Smooth muscle cell of the brain vasculature (primary cell): ENCODE results near the gene PRR36.

Experiments
- DNase-seq: peaks from one replicate; pipeline ENCODE4 v3.0.0-alpha.2; 2012; ENCODE audit warnings: low read depth, low spot score

The PRR36 gene

DNA sequence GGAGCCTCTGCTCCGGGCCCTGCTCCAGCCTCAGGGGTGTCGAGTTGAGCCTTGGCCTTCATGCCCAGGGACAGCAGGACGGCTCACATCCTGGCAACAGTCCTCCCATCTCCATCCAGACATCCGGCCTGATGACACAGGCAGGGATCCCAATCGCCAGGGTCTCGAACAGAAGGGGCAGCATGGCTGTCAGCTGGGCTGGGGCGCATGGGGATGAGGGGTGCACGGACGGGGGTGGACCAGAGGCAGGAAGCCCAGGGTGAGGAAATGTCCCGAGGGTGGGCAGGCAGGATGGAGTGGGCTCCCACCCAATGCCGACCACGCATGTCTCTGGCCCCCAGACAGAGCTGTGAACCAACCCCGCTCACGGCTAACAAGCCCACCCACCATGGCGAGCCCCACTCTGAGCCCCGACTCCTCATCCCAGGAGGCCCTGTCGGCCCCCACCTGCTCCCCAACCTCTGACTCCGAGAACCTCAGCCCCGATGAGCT lies 28.0 kb downstream of the PRR36 start:
- no peak for DNase-seq

GRCh38 chr19:7845390-7846154 lies 28.6 kb downstream of the PRR36 start:
- DNase-seq, result no peak

- no peak for DNase-seq
Observed at GRCh38 chr19:7844951-7845350, 29.2 kb downstream of the PRR36 start.

GRCh38 chr19:7844405-7844804 lies 29.8 kb downstream of the PRR36 start:
- no peak for DNase-seq

GRCh38 chr19:7843521-7843920 lies 30.7 kb downstream of the PRR36 start:
- no peak for DNase-seq

GRCh38 chr19:7842661-7843294 lies 31.4 kb downstream of the PRR36 start:
- no peak for DNase-seq

DNA sequence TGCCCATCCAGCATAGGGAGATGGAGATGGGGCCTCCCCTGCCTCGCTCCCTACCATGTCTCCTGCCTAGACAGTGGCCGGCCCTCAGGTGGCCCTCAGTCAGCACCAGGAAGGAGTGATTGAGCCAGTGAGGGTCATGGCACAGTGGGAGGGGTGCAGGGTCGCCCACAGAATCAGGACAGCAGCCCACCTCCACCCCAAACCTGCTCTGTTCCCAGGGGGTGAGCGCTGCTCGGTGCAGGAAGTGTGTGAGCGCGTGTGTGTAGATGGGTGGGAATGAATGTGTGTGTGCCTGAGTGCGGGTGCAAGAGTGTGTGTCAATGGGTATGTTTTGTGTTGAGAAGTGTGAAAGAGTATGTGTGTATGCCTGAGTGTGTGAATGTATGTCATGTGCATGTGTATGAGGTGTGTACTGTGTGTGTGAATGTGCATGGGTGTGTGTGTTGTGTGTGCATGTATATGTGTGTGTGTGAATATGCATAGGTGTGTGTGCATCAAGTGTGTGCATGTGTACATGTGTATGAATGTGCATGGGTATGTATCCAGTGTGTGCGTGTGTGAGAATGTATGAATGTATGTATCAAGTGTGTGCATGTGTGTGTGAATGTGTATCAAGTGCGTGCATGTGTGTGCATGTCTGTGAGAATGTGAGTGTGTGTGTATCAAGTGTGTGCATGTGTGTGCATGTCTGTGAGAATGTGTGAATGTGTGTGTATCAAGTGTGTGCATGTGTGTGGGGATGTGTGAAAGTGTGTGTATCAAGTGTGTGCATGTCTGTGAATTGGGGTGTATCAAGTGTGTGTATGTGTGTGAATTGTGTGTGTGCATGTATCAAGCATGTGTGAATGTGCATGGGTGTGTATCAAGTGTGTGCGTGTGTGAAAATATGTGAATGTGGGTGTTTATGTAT lies 32.2 kb downstream of the PRR36 start:
- DNase-seq, result no peak

- no peak for DNase-seq
Observed at GRCh38 chr19:7840629-7841028, 33.6 kb downstream of the PRR36 start.

GRCh38 chr19:7839476-7839875 lies 34.7 kb downstream of the PRR36 start:
- DNase-seq, result no peak

DNA sequence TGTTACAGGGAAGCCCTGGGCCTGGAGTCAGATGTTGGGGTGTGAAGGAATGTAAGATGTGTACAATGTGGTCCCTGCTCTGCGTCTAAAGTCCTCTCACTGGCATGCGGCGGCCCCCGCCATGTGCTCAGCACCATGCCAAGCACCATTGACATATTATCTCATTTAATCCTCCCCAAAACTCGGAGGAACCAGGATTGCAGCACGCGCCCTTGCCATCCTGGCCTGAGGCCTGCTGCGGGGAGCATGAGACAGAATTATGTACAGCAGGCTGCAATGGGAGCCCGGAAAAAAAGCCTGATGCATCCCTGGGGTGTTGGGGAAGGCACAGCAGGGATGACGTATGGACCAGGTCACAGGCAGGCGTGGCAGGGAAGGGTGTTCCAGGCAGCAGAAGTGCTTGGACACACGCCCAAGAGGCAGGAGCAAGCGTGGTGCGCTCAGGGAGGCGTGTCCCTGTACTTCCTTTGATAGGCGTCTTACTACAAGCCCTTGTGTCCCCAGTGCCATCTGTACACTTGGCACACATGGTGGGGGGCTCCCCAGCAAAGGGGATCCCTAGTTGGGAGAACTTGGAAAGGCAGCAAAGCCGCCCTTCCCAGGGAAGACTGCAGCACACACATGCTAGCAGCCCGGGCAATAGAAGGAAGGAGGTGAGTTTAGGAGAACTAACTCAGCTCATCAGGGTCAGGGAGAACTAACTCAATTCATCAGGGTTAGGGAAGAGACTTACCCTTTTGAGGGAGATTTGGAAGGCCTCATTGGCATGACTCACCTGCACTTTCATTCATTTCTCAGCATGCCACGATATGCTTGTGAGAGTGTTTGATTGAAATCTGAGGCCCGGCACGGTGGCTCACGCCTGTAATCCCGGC lies 40.7 kb downstream of the PRR36 start:
- DNase-seq, result no peak

DNA sequence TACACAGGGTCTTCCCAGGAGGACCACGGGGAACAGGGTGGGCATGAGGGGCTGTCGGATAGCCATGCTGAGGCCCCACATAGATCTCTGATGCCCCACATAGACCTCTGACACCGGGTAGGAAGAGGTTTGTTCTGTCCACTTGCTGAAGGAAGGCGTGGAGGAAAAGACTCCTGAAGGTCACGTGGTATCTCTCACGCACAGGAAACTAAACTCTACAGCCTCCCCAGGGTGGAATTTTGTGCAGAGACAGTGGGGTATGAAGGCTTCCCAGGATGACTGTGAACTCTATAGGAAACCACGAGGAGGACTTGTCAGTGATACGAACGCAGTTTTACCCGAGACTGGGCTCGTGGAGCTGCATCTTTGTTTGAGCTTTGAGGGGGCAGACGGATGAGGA lies 41.4 kb downstream of the PRR36 start:
- no peak for DNase-seq

- DNase-seq, result no peak
Observed at GRCh38 chr19:7832009-7832408, 42.2 kb downstream of the PRR36 start.

GRCh38 chr19:7831452-7831851 lies 42.7 kb downstream of the PRR36 start:
- no peak for DNase-seq

GRCh38 chr19:7830823-7831222 lies 43.4 kb downstream of the PRR36 start:
- no peak for DNase-seq

DNA sequence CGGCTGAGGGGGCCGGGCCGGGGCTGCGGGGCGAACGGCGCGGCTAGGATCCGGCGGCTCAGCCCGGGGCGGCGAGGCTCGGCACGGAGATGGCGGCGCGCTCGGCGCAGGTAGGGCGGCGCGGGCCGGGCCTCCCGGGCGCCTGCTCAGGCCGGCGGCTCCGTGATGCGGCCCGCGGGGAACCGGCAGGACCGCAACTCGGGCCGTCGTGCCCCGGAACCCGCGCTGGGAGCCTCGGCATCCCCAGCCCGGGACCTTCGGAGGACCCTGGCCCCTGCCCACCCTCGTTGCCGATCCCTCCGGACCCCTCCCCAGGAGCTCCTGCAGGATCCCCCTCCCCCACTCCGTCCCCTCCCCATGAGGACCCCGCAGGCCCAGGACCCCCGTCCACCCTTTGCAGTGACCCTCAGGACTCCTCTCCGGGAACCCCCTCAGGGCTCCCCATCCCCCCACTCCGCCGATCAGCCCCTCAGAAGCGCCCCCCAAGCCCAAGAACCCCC lies 43.9 kb downstream of the PRR36 start:
- no peak for DNase-seq

DNA sequence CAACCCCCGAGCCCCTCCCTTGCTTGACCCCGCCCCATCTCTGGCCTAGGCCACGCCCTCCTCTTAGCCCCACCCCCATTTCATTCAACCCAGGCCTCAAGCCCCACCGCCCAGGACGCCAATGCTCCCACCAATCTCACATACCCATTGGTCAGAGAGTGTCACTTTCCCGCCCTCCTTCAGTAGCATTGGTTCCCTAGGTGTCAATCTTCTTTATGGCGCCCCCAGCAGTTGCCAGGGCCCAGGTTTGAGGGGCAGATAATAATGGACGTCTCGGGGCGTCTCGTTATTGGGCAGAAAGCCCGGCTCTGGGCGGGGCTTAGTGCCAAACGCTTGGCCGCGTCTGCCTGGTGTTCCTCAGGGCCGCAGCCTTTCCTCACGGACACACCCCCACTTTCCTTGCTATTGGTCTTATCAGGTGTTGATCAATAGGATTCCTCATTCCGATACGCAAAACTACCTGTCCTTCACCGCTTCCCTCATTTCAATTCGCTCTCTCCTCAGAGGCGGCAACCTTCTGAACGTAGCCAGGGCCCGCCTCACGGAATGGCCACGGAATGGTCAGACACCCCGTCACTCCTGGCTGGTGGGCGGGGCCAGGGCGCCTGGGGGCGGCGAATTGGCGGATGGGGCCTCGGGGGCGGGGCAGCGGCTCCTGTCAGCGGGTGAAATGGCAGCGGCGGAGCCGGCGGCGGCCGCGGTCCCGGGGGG lies 44.5 kb downstream of the PRR36 start, which contains the start of gene EVI5L:
EVI5L (plus strand) TSS at position 658 of the 711 bp plus-strand sequence. CDS start 16,325 bp downstream, outside the sequence.
- DNase-seq, result peak; percentile 100

DNA sequence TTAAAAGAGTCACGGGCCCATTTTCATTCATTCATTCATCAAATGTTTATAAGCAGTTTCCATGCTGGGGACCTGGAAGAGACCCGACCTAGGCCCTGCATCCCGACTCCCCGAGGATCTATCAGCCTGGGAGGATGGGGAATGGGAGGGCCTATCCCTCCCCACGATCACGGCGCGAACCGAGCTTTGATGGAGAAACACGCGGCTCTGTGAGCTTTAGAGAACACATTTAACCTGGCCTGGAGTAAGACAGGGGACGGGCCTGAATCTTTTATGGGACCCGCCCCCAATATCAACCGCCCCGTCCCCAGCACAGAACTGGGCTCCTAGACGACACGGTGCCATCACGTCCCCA lies 45.0 kb downstream of the PRR36 start:
- no peak for DNase-seq

DNA sequence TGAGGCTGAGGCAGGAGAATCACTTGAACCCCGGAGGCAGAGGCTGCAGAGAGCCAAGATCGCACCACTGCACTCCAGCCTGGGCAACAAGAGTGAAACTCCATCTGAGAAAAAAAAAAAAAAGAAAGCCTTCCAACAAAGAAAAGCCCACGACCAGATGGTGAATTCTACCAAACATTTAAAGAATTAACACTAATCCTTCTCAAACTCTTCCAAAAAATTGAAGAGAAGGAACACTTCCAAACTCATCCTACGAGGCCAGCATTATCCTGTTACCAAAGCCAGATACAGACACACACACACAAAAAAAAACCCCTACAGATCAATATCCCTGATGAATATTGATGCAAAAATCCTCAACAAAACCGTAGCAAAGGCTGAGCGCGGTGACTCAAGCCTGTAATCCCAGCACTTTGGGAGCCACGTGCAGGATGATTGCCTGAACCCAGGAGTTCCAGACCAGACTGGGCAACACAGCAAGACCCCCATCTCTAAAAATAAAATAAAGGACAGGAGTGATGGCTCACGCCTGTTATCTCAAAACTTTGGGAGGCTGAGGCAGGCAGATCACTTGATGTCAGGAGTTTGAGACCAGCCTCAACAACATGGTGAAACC lies 50.4 kb downstream of the PRR36 start:
- no peak for DNase-seq

DNA sequence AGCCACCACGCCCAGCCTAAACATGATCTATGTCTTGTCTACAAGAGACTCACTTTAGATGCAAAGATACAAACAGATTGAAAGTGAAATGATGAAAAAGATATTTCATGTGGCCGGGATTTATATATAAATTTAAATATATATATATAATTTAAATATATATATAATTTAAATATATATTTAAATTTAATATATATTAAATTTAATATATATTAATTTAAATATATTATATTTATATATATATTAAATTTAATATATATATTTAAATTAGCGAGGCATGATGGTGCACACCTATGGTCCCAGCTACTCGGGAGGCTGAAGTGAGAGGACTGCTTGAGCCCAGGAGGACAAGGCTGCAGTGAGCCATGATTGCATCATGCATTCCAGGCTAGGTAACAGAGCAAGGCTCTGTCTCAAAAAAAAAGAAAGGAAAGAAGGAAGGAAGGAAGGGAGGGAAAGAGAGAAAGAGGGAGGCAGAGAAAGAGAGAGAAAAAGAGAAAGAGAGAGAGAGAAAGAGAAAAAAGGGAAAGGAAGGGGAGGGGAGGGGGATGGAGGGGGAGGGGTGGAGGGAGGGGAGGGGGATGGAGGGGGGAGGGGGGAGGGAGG lies 51.2 kb downstream of the PRR36 start:
- no peak for DNase-seq
